Activated B cell treated with CpG ODN at 0.5 μM for 24 hours (primary cell): ENCODE measurements around the gene ADGRE1. TPM values are rescaled to one million over a fixed set of nuclear protein-coding genes. Genes with fewer than 3 reads are reported as not detected.

ENCODE experiments used
- ATAC-seq: fragments of 200-7000 bp; cut with Tn5 transposase; one replicate; pipeline ENCODE4 v1.10.0; 2021; ENCODE audit warnings: low read depth, mild to moderate bottlenecking, moderate library complexity
- CTCF ChIA-PET: fragments of 350-600 bp; sonication (Branson Sonifier 250); formaldehyde crosslinking; loops from one replicate; lab custom pipeline; 2021; ENCODE audit warnings: antibody characterized with exemption; lab: Charles Lee
- POLR2A ChIA-PET: fragments of 350-600 bp; sonication (Branson Sonifier 250); formaldehyde crosslinking; loops from one replicate; lab custom pipeline; 2021; ENCODE audit warnings: antibody characterized with exemption; lab: Charles Lee
- DNase-seq: peaks from one replicate; pipeline ENCODE4 v3.0.0; 2022
- H3K27ac Mint-ChIP-seq: one replicate; pipeline ENCODE4 v1.8.0; 2020; ENCODE audit warnings: mixed read lengths
- H3K27me3 Mint-ChIP-seq: one replicate; pipeline ENCODE4 v1.8.0; 2021; ENCODE audit warnings: mixed read lengths
- H3K36me3 Mint-ChIP-seq: one replicate; pipeline ENCODE4 v1.8.0; 2021; ENCODE audit warnings: low read depth, mixed read lengths
- H3K4me1 Mint-ChIP-seq: one replicate; pipeline ENCODE4 v1.8.0; 2021; ENCODE audit warnings: mixed read lengths
- H3K4me3 Mint-ChIP-seq: one replicate; pipeline ENCODE4 v1.8.0; 2020; ENCODE audit warnings: mild to moderate bottlenecking, mixed read lengths
- H3K9me3 Mint-ChIP-seq: one replicate; pipeline ENCODE4 v1.8.0; 2020; ENCODE audit warnings: mixed read lengths
- CTCF ChIP-seq: fragments of 200-600 bp; IDR thresholded peaks from one replicate; pipeline ENCODE4 v1.8.0; 2022; ENCODE audit warnings: antibody characterized with exemption, mild to moderate bottlenecking
- intact Hi-C: fragments of 100-400 bp; cut with micrococcal nuclease; formaldehyde crosslinking; loops from one replicate; pipeline ENCODE4 v1.15.1; 2024
- total RNA-seq: library from RNA; stranded (reverse); gene quantifications from 2 replicates; pipeline ENCODE4 v1.2.3, GENCODE V29; 2022

The ADGRE1 gene
- total RNA-seq, 1 donor from 2014 or later, result 0.18 TPM

GRCh38 chr19:6970021-6970420, 82.6 kb downstream of the ADGRE1 start:
- ChIA-PET POLR2A (no interaction called here), CTCF (no interaction called here)
- intact Hi-C loops, result no loop called here
- no peak for TF ChIP-seq CTCF
- H3K36me3 Mint-ChIP-seq, result no peaks in the 10 kb centered on the region
- no peak for ATAC-seq
- H3K4me1 Mint-ChIP-seq, result peaks cover 3% of the 10 kb centered on the region
- peaks cover 8% of the 10 kb centered on the region for H3K27me3 Mint-ChIP-seq
- peaks cover 3% of the 10 kb centered on the region for H3K9me3 Mint-ChIP-seq
- no peak overlapping the region for H3K4me3 Mint-ChIP-seq
- DNase-seq, result no peak
- no peak overlapping the region for H3K27ac Mint-ChIP-seq

- Mint-ChIP-seq H3K9me3 (peaks cover 3% of the 10 kb centered on the region), H3K4me3 (no peak overlapping the region), H3K36me3 (no peaks in the 10 kb centered on the region), H3K27ac (no peak overlapping the region), H3K4me1 (peaks cover 3% of the 10 kb centered on the region), H3K27me3 (peaks cover 8% of the 10 kb centered on the region)
- ChIA-PET POLR2A (no interaction called here), CTCF (no interaction called here)
- ATAC-seq, result no peak
- intact Hi-C loops, result no loop called here
- DNase-seq, result no peak
- no peak for TF ChIP-seq CTCF
These were observed 83.1 kb downstream of the ADGRE1 start for GRCh38 chr19:6970443-6970842.

- DNase-seq (no peak), ATAC-seq (no peak)
- ChIA-PET CTCF (no interaction called here), POLR2A (interaction anchor here (0.6 kb wide), 1 partner anchor 839 kb away, joined by 4 read pairs; no protein-coding TSS in a partner anchor)
- H3K4me3 Mint-ChIP-seq, result no peak overlapping the region
- no peaks in the 10 kb centered on the region for H3K36me3 Mint-ChIP-seq
- no peak overlapping the region for H3K27ac Mint-ChIP-seq
- peaks cover 8% of the 10 kb centered on the region for H3K27me3 Mint-ChIP-seq
- intact Hi-C loops, result no loop called here
- H3K4me1 Mint-ChIP-seq, result peaks cover 3% of the 10 kb centered on the region
- H3K9me3 Mint-ChIP-seq, result peaks cover 5% of the 10 kb centered on the region
- no peak for TF ChIP-seq CTCF
These were observed 84.0 kb downstream of the ADGRE1 start for GRCh38 chr19:6971366-6971765.

GRCh38 chr19:6976197-6976596, 88.8 kb downstream of the ADGRE1 start:
- CTCF ChIA-PET, result no interaction called here

GRCh38 chr19:6979399-6979798, 92.0 kb downstream of the ADGRE1 start:
- Mint-ChIP-seq H3K4me1 (no peaks in the 10 kb centered on the region), H3K27ac (no peak overlapping the region), H3K4me3 (no peak overlapping the region), H3K36me3 (no peaks in the 10 kb centered on the region), H3K9me3 (peaks cover 14% of the 10 kb centered on the region), H3K27me3 (peaks cover 8% of the 10 kb centered on the region)
- no peak for DNase-seq
- ChIA-PET CTCF (no interaction called here), POLR2A (no interaction called here)
- no peak for ATAC-seq
- no peak for TF ChIP-seq CTCF
- intact Hi-C loops, result no loop called here

More at GRCh38 chr19:6976197-6976596, 88.8 kb downstream of the ADGRE1 start:
- no peaks in the 10 kb centered on the region for H3K4me1 Mint-ChIP-seq
- DNase-seq (no peak), ATAC-seq (no peak)
- POLR2A ChIA-PET, result no interaction called here
- intact Hi-C loops, result no loop called here
- no peak overlapping the region for H3K27ac Mint-ChIP-seq
- peaks cover 12% of the 10 kb centered on the region for H3K27me3 Mint-ChIP-seq
- H3K9me3 Mint-ChIP-seq, result peaks cover 8% of the 10 kb centered on the region
- H3K36me3 Mint-ChIP-seq, result no peaks in the 10 kb centered on the region
- no peak overlapping the region for H3K4me3 Mint-ChIP-seq
- no peak for TF ChIP-seq CTCF
